ENCODE results near the gene TMEM161A. TPM values are rescaled to one million over a fixed set of nuclear protein-coding genes. Genes with fewer than 3 reads are reported as not detected.

TMEM161A gene
- 6.7 and 9.3 TPM in 2 replicates for total RNA-seq (ENCODE audit: low replicate concordance)

- TF ChIP-seq, protein P1, sequence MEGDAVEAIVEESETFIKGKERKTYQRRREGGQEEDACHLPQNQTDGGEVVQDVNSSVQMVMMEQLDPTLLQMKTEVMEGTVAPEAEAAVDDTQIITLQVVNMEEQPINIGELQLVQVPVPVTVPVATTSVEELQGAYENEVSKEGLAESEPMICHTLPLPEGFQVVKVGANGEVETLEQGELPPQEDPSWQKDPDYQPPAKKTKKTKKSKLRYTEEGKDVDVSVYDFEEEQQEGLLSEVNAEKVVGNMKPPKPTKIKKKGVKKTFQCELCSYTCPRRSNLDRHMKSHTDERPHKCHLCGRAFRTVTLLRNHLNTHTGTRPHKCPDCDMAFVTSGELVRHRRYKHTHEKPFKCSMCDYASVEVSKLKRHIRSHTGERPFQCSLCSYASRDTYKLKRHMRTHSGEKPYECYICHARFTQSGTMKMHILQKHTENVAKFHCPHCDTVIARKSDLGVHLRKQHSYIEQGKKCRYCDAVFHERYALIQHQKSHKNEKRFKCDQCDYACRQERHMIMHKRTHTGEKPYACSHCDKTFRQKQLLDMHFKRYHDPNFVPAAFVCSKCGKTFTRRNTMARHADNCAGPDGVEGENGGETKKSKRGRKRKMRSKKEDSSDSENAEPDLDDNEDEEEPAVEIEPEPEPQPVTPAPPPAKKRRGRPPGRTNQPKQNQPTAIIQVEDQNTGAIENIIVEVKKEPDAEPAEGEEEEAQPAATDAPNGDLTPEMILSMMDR (IDR thresholded peaks at IDR 0.05; ENCODE audit: insufficient read depth, low read length): no peak
- DNase-seq (ENCODE audit: low read depth): peak; percentile 99
Observed at GRCh38 chr19:19138109-19138981, at the start of gene TMEM161A. Gene TMEM161A (minus strand): TSS chr19:19138478. CDS start chr19:19138428, 50 bp downstream.

DNA sequence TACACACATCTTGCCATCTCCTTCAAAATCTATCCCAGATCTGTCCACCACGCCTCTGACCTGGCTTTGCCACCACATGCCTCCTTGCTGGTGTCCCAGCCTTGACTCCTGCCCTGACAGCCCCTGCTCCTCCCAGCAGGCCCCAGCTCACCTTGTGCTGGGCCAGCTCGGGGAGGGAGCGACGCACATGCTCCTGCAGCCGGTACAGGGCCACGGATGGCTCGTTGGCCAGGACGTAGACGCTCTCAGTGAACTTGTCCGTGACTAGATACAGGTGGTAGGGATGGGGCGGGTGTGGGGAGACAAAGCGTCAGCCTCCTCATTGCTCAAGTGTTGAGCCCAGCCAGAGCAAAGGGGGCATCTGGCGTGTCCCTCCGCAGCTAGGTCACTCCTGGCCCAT, 48.5 kb upstream of the TMEM161A start:
- no peak for DNase-seq (ENCODE audit: low read depth)
- TF ChIP-seq, protein P1 (IDR thresholded peaks at IDR 0.05; ENCODE audit: insufficient read depth, low read length): no peak
- no peak overlapping the region for H3K4me3 ChIP-seq (ENCODE audit: low read depth, low read length)

More at GRCh38 chr19:19138109-19138981, at the start of gene TMEM161A:
- H3K4me3 ChIP-seq (ENCODE audit: low read depth, low read length): peak within 1 kb of the TSS; percentile 96

DNA sequence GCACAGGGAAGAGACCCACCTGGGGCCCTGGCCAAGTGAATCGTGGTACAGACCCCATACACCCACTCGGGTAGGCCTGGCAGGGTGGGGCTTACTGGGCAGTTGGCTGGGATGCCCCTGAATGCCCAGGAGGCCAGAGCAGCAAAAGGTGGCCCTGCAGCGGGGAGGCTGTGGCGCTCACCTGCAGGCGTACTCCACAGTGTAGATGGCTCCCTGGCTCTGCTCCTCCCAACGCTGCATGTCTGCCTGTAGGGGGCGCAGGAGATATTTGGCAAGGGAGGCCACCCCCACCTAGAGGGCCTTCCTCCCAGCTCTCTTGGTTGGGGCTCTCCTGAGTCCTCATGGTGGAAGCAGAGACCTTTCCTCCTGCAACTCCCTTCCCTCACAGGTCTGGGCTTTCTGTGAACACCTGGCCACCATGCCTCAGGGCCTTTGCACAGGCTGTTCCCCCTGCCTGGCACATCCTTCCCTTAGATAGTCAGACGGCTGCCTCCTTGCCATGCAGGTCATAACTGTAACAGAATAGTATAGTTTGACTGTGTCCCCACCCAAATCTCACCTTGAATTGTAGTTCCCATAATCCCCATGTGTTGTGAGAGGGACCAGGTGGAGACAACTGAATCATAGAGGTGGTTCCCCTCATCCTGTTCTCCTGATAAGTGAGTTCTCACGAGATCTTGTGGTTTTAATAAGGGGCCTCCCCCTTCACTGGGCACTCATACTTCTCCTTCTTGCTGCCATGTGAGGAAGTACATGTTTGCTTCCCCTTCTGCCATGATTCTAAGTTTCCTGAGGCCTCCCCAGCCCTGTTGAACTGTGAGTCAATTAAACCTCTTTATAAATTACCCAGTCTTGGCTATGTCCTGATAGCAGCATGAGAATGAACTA, 47.8 kb upstream of the TMEM161A start:
- DNase-seq (ENCODE audit: low read depth): peak; percentile 31
- TF ChIP-seq, protein P1 (IDR thresholded peaks at IDR 0.05; ENCODE audit: insufficient read depth, low read length): peak; percentile 55

DNA sequence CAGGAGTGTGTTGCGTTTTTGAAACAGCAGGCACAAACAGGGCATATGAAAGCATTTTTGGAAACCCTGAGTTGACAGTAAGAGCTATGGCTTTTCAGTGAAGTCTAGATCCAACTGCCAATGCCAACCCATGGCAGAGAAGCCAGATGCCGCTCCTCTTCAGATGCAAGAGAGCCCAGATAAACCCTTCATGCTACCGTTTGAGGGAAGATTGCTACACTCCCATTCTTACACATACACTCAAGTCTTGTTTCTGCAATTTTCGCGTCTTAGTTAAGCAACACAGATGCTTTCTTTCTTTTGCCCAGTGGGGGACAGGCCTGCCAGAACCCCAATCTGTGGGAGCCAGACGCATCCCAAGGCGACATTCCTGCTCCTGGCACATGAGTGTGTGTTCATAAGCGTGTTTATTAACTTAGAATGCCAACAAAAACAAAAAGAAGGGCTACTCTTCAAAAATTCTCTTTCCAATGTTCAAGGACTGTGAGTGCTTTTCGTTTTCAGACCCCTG, 43.3 kb upstream of the TMEM161A start:
- DNase-seq (ENCODE audit: low read depth): no peak
- H3K4me3 ChIP-seq (ENCODE audit: low read depth, low read length): no peak overlapping the region
- TF ChIP-seq, protein P1 (IDR thresholded peaks at IDR 0.05; ENCODE audit: insufficient read depth, low read length): no peak

More for the DNA sequence above, 47.8 kb upstream of the TMEM161A start:
- no peak overlapping the region for H3K4me3 ChIP-seq (ENCODE audit: low read depth, low read length)

- H3K4me3 ChIP-seq (ENCODE audit: low read depth, low read length): no peak overlapping the region
- DNase-seq (ENCODE audit: low read depth): no peak
- TF ChIP-seq, protein P1 (IDR thresholded peaks at IDR 0.05; ENCODE audit: insufficient read depth, low read length): no peak
Observed at GRCh38 chr19:19179548-19180441, 41.5 kb upstream of the TMEM161A start.
